Osteoblast (primary cell): ENCODE measurements around the gene GNE. TPM values are rescaled to one million over a fixed set of nuclear protein-coding genes. Genes with fewer than 3 reads are reported as not detected.
"Not testable (repeated sequence)": the region's sequence is repeated elsewhere in the genome, so short reads cannot be mapped to it uniquely, and the experiment has no call there.

Experiments used
- DNase-seq: peaks from one replicate; pipeline ENCODE4 v3.0.0; 2011; ENCODE audit warnings: low spot score, mixed read lengths; ENCODE audit not compliant: insufficient read length; ENCODE audit errors: missing footprints
- H2AFZ ChIP-seq: 2 replicates; pipeline ENCODE4 v1.6.0; 2011; ENCODE audit warnings: mild to moderate bottlenecking, low read length
- H3K27ac ChIP-seq: 2 replicates; pipeline ENCODE4 v1.5.1; 2011; ENCODE audit warnings: mild to moderate bottlenecking, low read depth, low read length, moderate library complexity
- H3K27me3 ChIP-seq: 2 replicates; pipeline ENCODE4 v1.6.0; 2012; ENCODE audit warnings: mild to moderate bottlenecking, control low read depth, inconsistent platforms, low read length, moderate library complexity; ENCODE audit not compliant: insufficient read depth
- H3K36me3 ChIP-seq: 2 replicates; pipeline ENCODE4 v1.5.1; 2011; ENCODE audit warnings: mild to moderate bottlenecking, low read length, control low read depth, moderate library complexity; ENCODE audit not compliant: insufficient read depth
- H3K4me1 ChIP-seq: 2 replicates; pipeline ENCODE4 v1.5.1; 2011; ENCODE audit warnings: mild to moderate bottlenecking, low read length, control low read depth, moderate library complexity; ENCODE audit not compliant: insufficient read depth
- H3K4me2 ChIP-seq: 2 replicates; pipeline ENCODE4 v1.6.0; 2011; ENCODE audit warnings: mild to moderate bottlenecking, low read length; ENCODE audit not compliant: insufficient read depth
- H3K4me3 ChIP-seq: fragments of 200-600 bp; sonication (generic); 3 replicates; pipeline ENCODE4 v1.5.1; 2012; ENCODE audit warnings: mild to moderate bottlenecking, low read length, inconsistent platforms; ENCODE audit not compliant: insufficient read depth
- H3K79me2 ChIP-seq: 2 replicates; pipeline ENCODE4 v1.6.0; 2012; ENCODE audit warnings: mild to moderate bottlenecking, low read length, control low read depth, inconsistent platforms; ENCODE audit not compliant: insufficient read depth
- H3K9me3 ChIP-seq: 2 replicates; pipeline ENCODE4 v1.5.1; 2011; ENCODE audit warnings: low read depth, low read length, control low read depth
- H4K20me1 ChIP-seq: 2 replicates; pipeline ENCODE4 v1.6.0; 2012; ENCODE audit warnings: mild to moderate bottlenecking, low read length, control low read depth; ENCODE audit not compliant: insufficient read depth
- CTCF ChIP-seq: IDR thresholded peaks from 2 replicates; pipeline ENCODE4 v1.5.1; 2011; ENCODE audit warnings: mild to moderate bottlenecking, low read depth, low read length, moderate library complexity; ENCODE audit errors: extremely low read depth
- total RNA-seq: library from RNA; depleted of rRNA; stranded (reverse); fragments of >200 nt; gene quantifications from 2 replicates; pipeline ENCODE4 v1.2.3, GENCODE V29; 2012

The GNE gene
- total RNA-seq, 1 donor = 25.3 TPM

GRCh38 chr9:36247356-36247755 is 10.9 kb downstream of the GNE start:
- H3K4me3 ChIP-seq = no peak overlapping the region
- peaks cover 33% of the 10 kb centered on the region for H3K36me3 ChIP-seq
- no peaks in the 10 kb centered on the region for H3K9me3 ChIP-seq
- H3K27ac ChIP-seq = no peak overlapping the region
- H2AFZ ChIP-seq = no peak overlapping the region
- peaks cover 2% of the 10 kb centered on the region for H3K4me1 ChIP-seq
- no peak overlapping the region for H3K4me2 ChIP-seq
- no peaks in the 10 kb centered on the region for H3K27me3 ChIP-seq
- peaks cover 62% of the 10 kb centered on the region for H3K79me2 ChIP-seq
- no peak for DNase-seq
- TF ChIP-seq CTCF = no peak
- peaks cover 12% of the 10 kb centered on the region for H4K20me1 ChIP-seq

- H2AFZ ChIP-seq = no peak overlapping the region
- no peaks in the 10 kb centered on the region for H3K9me3 ChIP-seq
- no peak overlapping the region for H3K4me2 ChIP-seq
- no peak for TF ChIP-seq CTCF
- no peak overlapping the region for H3K27ac ChIP-seq
- peaks cover 39% of the 10 kb centered on the region for H3K36me3 ChIP-seq
- H3K27me3 ChIP-seq = no peaks in the 10 kb centered on the region
- peaks cover 2% of the 10 kb centered on the region for H3K4me1 ChIP-seq
- peaks cover 16% of the 10 kb centered on the region for H4K20me1 ChIP-seq
- no peak for DNase-seq
- peaks cover 58% of the 10 kb centered on the region for H3K79me2 ChIP-seq
- H3K4me3 ChIP-seq = no peak overlapping the region
Observed at GRCh38 chr9:36245906-36246305, 12.3 kb downstream of the GNE start.

- Histone ChIP-seq H3K36me3 (peaks cover 28% of the 10 kb centered on the region), H3K79me2 (peaks cover 46% of the 10 kb centered on the region)
- not testable (repeated sequence) for H3K4me1 ChIP-seq, H3K4me2 ChIP-seq, H3K4me3 ChIP-seq, H2AFZ ChIP-seq, H4K20me1 ChIP-seq, DNase-seq, H3K9me3 ChIP-seq, H3K27ac ChIP-seq, H3K27me3 ChIP-seq
Observed at GRCh38 chr9:36239675-36240074, 18.6 kb downstream of the GNE start.

- H2AFZ ChIP-seq, H3K4me3 ChIP-seq, DNase-seq, H3K27ac ChIP-seq, H3K9me3 ChIP-seq, H4K20me1 ChIP-seq, H3K4me2 ChIP-seq, H3K27me3 ChIP-seq, H3K4me1 ChIP-seq: not testable (repeated sequence)
- Histone ChIP-seq H3K79me2 (peaks cover 45% of the 10 kb centered on the region), H3K36me3 (peaks cover 33% of the 10 kb centered on the region)
Observed at GRCh38 chr9:36239205-36239604, 19.0 kb downstream of the GNE start.

GRCh38 chr9:36237230-36237629 is 21.0 kb downstream of the GNE start:
- Histone ChIP-seq H3K79me2 (peaks cover 36% of the 10 kb centered on the region), H3K27ac (no peak overlapping the region), H3K27me3 (no peaks in the 10 kb centered on the region), H3K4me1 (no peaks in the 10 kb centered on the region), H2AFZ (no peak overlapping the region), H3K4me3 (no peak overlapping the region), H3K9me3 (no peaks in the 10 kb centered on the region), H4K20me1 (peaks cover 6% of the 10 kb centered on the region), H3K36me3 (peaks cover 29% of the 10 kb centered on the region), H3K4me2 (no peak overlapping the region)
- DNase-seq = no peak
- no peak for TF ChIP-seq CTCF
